ENCODE results near the gene UBTD2.

The UBTD2 gene

DNA sequence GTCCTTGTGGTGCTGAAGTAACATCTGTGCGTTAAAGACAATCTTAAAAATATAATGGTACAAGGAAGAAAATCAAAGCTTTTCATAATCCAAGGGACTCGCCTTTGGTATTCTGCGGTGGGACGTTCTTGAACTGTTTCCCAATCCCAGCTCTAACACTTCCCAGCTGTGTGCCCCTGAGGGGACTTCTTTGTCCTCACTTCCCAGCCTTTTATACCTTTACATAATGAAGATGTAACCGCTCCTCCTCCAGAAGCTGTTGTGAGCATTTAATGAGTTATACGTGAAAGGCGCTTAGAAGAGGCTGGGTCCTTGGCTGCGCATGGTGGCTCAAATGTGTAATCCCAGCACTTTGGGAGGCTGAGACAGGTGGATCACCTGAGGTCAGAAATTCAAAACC is 112.4 kb downstream of the UBTD2 start:
- ATAC-seq (no peak), DNase-seq (no peak)

GRCh38 chr5:172170251-172170701 is 113.3 kb downstream of the UBTD2 start:
- ATAC-seq (no peak), DNase-seq (no peak)

- ATAC-seq (no peak), DNase-seq (no peak)
Measured at GRCh38 chr5:172169216-172169615, 114.3 kb downstream of the UBTD2 start.

GRCh38 chr5:172168311-172168710 is 115.3 kb downstream of the UBTD2 start:
- DNase-seq (no peak), ATAC-seq (no peak)

DNA sequence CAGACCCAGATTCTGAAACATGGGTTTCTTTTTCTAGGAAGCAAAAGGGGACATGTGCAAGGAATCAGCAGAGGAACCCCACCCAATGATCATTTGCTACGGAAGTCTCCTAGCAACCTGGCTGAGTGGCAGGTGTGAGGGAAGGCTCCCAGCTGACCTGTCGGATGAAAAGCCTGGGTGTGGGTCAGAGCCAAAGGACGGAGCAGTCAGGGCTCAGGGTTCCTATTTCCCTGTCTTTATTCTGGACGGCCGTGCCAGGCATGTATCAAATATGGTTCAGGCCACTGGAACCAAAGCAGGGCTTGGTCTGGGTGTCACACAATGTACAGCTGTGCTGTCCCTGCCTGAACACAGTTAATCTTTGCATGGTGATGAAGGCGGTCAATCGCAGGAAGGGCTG is 115.7 kb downstream of the UBTD2 start:
- no peak for DNase-seq
- no peak for ATAC-seq

GRCh38 chr5:172166030-172166826 is 117.3 kb downstream of the UBTD2 start:
- no peak for ATAC-seq
- no peak for DNase-seq

DNA sequence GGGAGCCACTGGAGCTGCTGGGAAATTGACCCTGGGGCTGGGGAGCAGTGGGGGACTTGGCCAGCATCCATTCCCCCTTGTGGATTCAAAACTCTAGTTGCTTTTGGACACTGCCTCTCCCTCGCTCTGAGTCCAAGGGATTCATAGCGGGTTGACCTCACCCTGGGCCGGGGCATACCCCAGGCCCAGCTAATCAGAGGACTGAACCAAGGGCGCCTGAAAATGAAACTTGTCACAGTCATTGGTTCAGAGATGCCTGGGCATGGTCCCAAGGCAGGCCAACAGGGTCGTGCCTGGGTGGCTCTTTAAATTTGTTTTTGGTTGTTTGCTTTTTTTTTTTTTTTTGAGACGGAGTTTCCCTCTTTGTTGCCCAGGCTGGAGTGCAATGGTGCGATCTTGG is 118.1 kb downstream of the UBTD2 start:
- ATAC-seq (peak; percentile 28), DNase-seq (no peak)

DNA sequence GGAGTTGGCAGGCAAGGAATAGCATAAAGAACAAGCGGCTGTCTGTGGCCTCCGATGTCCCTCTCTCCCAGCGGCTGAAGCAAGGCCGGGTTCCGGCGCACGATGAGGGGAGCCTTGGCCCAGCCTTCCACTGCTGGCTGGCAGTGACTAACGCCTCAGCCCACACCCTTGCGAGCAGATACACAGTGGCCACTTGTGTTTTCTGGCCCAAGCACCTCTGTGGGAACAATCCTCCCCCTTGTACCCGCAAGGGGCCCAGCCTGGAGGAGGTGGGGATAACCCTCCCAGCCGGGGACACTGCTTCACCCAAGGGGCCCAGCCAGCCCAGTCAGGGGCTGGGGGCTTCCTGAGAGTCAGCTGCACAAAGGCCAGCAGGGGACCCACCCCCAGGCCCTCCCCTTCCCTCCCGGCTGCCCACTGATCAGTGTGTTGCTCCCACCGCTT is 118.8 kb downstream of the UBTD2 start:
- DNase-seq = no peak
- ATAC-seq = no peak

DNA sequence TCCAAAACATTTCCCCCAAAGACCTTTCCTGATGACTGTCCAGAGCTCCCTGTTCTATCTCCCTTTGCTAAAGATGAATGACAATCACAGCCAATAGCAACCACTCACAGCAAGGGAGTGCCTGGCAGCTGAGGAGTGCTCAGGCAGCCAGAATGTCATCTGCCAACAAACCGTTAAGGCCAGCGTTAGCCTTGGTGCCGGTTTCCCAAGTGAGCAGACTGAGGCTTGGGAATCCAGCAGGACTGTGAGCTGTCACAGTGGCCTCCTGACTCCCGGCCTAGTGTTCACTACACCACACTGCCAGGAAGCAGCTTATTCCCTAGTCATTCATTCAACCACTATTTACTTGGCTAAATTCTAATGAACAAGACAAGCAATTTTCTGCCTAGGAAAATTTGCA is 120.2 kb downstream of the UBTD2 start:
- DNase-seq = no peak
- ATAC-seq = no peak

GRCh38 chr5:172162987-172163343 is 120.6 kb downstream of the UBTD2 start:
- ATAC-seq (no peak), DNase-seq (no peak)

DNA sequence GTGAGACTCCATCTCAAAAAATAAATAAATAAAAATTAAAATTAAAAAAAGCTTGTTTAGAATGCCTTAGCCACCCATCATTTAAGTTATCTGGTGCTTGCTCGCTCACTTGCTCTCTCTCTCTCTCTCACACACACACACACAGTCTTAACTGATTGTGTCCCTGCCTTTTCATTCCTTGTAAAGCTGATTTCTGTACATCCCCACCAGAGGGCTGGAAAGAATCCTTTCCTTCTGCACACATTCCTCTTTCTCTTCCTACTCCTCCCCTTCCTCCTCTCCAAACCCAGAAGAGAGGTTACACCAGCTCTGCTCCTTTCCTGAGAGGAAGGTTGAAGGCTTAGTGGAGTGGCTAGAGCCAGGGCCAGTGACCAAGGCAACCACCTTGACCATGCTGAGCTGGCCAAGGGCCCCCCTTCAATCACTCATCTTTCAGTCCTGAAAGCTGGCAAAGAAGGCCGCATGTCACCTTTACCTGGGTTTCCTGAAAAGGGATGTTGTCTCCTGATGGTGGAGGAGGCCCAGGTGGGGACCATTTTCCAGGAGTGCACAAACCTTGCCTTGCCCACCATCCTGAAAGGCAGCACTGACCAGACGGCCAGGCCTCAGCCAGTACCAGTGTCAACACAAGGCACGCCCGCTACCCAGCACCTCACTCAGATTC is 121.1 kb downstream of the UBTD2 start:
- no peak for DNase-seq
- no peak for ATAC-seq

- DNase-seq (no peak), ATAC-seq (no peak)
Measured at GRCh38 chr5:172160506-172160905, 123.1 kb downstream of the UBTD2 start.

Data from stimulated activated naive CD8-positive, alpha-beta T cell treated with anti-CD3 and anti-CD28 coated beads, Interleukin-15, Interleukin-2, amounts not matched to agents 100 U/mL and 50 U/mL, for 24 hours (primary cell).